Neural cell (in vitro differentiated cells): ENCODE results near the gene PVALEF. TPM values are rescaled to one million over a fixed set of nuclear protein-coding genes. Genes with fewer than 3 reads are reported as not detected.

Experiments used
- H2AFZ ChIP-seq: fragments of 200-600, 300-800 bp; sonication (generic), shearing (Covaris generic); 2 replicates; pipeline ENCODE4 v1.6.0; 2014; ENCODE audit warnings: low read depth, mild to moderate bottlenecking, antibody characterized with exemption, low read length, moderate library complexity
- H3F3A ChIP-seq: fragments of 200-600 bp; shearing (Covaris generic); 2 replicates; pipeline ENCODE4 v1.6.1; 2016; ENCODE audit warnings: mild to moderate bottlenecking, moderate library complexity, mixed read lengths, antibody characterized with exemption, low read length; ENCODE audit not compliant: insufficient read depth, poor library complexity, severe bottlenecking
- H3K27ac ChIP-seq: fragments of 200-600, 300-800 bp; sonication (generic), shearing (Covaris generic); 2 replicates; pipeline ENCODE4 v1.5.1; 2014; ENCODE audit warnings: mild to moderate bottlenecking, low read length, moderate library complexity
- H3K27me3 ChIP-seq: fragments of 300-800, 200-600 bp; sonication (generic), shearing (Covaris generic); 2 replicates; pipeline ENCODE4 v1.6.0; 2014; ENCODE audit warnings: mild to moderate bottlenecking, low read depth, low read length, moderate library complexity; ENCODE audit not compliant: insufficient read depth
- H3K36me3 ChIP-seq: fragments of 300-800, 200-600 bp; sonication (generic), shearing (Covaris generic); 2 replicates; pipeline ENCODE4 v1.5.1; 2014; ENCODE audit warnings: mild to moderate bottlenecking, antibody characterized with exemption, low read length, moderate library complexity; ENCODE audit not compliant: insufficient read depth
- H3K4me2 ChIP-seq: fragments of 300-800, 200-600 bp; sonication (generic), shearing (Covaris generic); 2 replicates; pipeline ENCODE4 v1.6.0; 2014; ENCODE audit warnings: mild to moderate bottlenecking, low read length
- H3K4me3 ChIP-seq: fragments of 300-800, 200-600 bp; sonication (generic), shearing (Covaris generic); 2 replicates; pipeline ENCODE4 v1.5.1; 2014; ENCODE audit warnings: mild to moderate bottlenecking, low read length, moderate library complexity
- H3K79me2 ChIP-seq: fragments of 200-600 bp; shearing (Covaris generic); replicated peaks from 2 replicates; pipeline ENCODE4 v1.6.0; 2014; ENCODE audit warnings: mild to moderate bottlenecking, low read length, moderate library complexity; ENCODE audit not compliant: insufficient read depth
- H3K9ac ChIP-seq: fragments of 300-800, 200-600 bp; sonication (generic), shearing (Covaris generic); 2 replicates; pipeline ENCODE4 v1.6.1; 2016; ENCODE audit warnings: mild to moderate bottlenecking, low read length, mixed read lengths
- H3K9me2 ChIP-seq: fragments of 200-600 bp; shearing (Covaris generic); 2 replicates; pipeline ENCODE4 v1.6.1; 2016; ENCODE audit warnings: mild to moderate bottlenecking, low read length, mixed read lengths; ENCODE audit not compliant: insufficient read depth
- H3K9me3 ChIP-seq: fragments of 200-600, 300-800 bp; sonication (generic), shearing (Covaris generic); 2 replicates; pipeline ENCODE4 v1.6.1; 2016; ENCODE audit warnings: mild to moderate bottlenecking, mixed run types, low read length, moderate library complexity, mixed read lengths
- H4K20me1 ChIP-seq: fragments of 200-600 bp; shearing (Covaris generic); 2 replicates; pipeline ENCODE4 v1.6.1; 2016; ENCODE audit warnings: mild to moderate bottlenecking, mixed run types; ENCODE audit not compliant: insufficient read depth
- EP300 ChIP-seq: fragments of 450-650 bp; conservative IDR thresholded peaks from 2 replicates; pipeline ENCODE4 v1.6.1; 2014; ENCODE audit warnings: antibody characterized with exemption, mild to moderate bottlenecking, moderate library complexity; ENCODE audit not compliant: poor library complexity, severe bottlenecking
- EZH2 ChIP-seq: fragments of 200-600, 300-800 bp; shearing (Covaris generic), sonication (generic); IDR thresholded peaks from 2 replicates; pipeline ENCODE4 v1.6.1; 2014; ENCODE audit warnings: antibody characterized with exemption, low read length, borderline replicate concordance, mild to moderate bottlenecking; ENCODE audit not compliant: insufficient read depth, poor library complexity, severe bottlenecking
- MXI1 ChIP-seq: fragments of 450-650 bp; conservative IDR thresholded peaks from 2 replicates; pipeline ENCODE4 v1.6.1; 2014; ENCODE audit warnings: antibody characterized with exemption, mild to moderate bottlenecking; ENCODE audit not compliant: poor library complexity, severe bottlenecking
- POLR2AphosphoS5 ChIP-seq: IDR thresholded peaks from 2 replicates; pipeline ENCODE4 v1.6.1; 2012
- RAD21 ChIP-seq: fragments of 450-650 bp; conservative IDR thresholded peaks from 2 replicates; pipeline ENCODE4 v1.6.1; 2014; ENCODE audit warnings: antibody characterized with exemption, mild to moderate bottlenecking, moderate library complexity
- SMC3 ChIP-seq: fragments of 450-650 bp; conservative IDR thresholded peaks from 2 replicates; pipeline ENCODE4 v1.6.1; 2014; ENCODE audit warnings: antibody characterized with exemption, mild to moderate bottlenecking, moderate library complexity; ENCODE audit not compliant: poor library complexity
- TAF1 ChIP-seq: IDR thresholded peaks from 2 replicates; pipeline ENCODE4 v1.6.1; 2012; ENCODE audit warnings: low read depth
- polyA plus RNA-seq: library from polyadenylated mRNA; depleted of rRNA; stranded (reverse); fragments of >200 nt; gene quantifications from 2 replicates; pipeline ENCODE4 v1.2.3, GENCODE V29; 2014
- TF ChIP-seq, protein P1 (sequence below): IDR thresholded peaks from 2 replicates; pipeline ENCODE4 v1.6.1; 2012; ENCODE audit warnings: borderline replicate concordance
- TF ChIP-seq, protein P2 (sequence below): fragments of 450-650 bp; IDR thresholded peaks from 2 replicates; pipeline ENCODE4 v1.5.1; 2014; ENCODE audit warnings: antibody characterized with exemption, mild to moderate bottlenecking, moderate library complexity; ENCODE audit not compliant: poor library complexity, severe bottlenecking

Gene PVALEF
- polyA plus RNA-seq, 1 donor from 2014 or later: not detected

DNA sequence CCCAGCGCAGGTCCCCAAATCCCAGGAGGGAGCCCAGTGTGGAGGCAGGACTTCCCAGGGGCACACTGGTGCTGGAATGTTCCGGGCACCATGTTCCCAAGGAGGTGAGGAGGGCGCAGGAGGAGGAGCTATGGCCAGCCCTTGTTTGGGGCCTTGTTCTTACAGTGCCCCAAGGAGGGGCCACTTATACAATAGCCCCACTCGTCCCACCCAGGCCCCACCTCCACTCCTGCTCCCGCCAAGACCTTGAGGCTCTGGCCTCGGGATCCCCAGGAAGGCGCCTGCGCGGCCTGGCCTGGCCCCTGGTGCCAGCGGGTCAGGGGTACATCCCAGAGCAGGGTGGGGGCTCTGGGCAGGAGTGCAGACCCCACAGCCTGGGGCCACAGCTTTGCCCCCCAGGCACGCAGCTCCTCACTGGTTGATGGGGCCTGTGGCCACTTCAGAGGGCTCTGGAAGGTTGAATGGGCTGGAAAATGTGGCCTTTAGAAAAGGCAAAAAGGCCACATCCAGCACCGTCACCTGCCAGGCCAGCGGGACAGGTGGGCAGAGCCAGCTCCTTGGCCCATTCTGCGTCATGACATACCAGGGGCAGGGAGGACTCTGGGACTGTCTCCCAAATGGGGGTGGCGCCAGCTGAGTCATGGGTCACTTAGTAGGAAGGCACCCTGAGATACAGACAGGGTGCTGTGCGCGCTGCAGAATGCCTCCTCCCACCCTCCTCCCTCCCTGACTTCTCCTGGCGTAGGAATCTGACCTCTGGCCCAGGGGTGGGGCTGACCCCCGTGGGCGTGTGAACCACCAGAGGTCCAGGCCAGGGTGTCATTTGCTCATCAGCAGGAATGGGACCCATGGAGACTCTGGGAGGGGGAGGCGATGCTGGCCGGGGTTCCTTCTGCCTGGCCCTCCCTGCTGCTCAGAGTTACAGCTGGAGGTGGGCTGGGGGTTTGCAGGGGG lies 32.3 kb upstream of the PVALEF start:
- Histone ChIP-seq H3K27me3 (no peaks in the 10 kb centered on the region), H3K4me3 (no peak overlapping the region), H3K36me3 (no peaks in the 10 kb centered on the region), H3K27ac (no peak overlapping the region), H3K9ac (no peak overlapping the region), H3K9me2 (no peaks in the 10 kb centered on the region), H2AFZ (no peak overlapping the region), H4K20me1 (no peaks in the 10 kb centered on the region), H3F3A (no peaks in the 10 kb centered on the region), H3K79me2 (no peaks in the 10 kb centered on the region), H3K4me2 (no peak overlapping the region), H3K9me3 (no peaks in the 10 kb centered on the region)
- no peak for TF ChIP-seq POLR2AphosphoS5

DNA sequence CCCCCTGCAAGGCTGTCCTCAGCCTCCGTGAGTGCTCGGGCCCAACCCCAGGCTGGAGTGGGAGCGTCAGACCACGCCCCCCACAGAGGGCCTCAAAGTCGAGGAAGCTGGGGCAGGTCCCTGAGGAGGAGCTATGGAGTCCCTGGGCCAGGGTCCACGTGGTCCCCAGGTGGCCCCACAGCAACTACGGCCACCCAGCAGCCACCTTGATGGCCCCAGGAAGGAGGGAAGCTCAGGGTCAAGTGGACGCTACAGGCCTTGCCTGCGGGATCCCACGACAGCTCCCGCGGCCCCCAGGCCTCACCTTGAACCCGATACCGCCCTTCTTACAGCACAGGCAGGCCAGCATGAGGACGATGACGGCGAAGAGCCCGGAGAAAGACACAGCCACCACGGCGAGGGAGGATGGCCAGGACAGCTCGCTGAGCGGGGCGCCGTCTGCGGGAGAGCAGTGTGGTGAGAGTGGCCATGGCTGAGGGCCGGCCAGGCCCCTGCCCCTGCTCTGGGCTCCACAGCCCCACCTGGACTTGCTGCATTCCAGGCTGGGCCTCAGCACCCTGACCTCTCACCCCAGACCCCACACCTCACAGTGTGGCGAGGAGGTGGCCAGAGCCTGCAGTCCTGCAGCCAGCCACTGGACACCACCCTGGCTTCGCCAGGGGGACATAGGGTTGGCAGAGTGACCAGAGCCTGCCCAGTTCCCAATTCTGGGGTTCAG lies 31.1 kb upstream of the PVALEF start:
- Histone ChIP-seq H3K27ac (no peak overlapping the region), H2AFZ (no peak overlapping the region), H3F3A (no peaks in the 10 kb centered on the region), H4K20me1 (no peaks in the 10 kb centered on the region), H3K79me2 (no peaks in the 10 kb centered on the region), H3K4me2 (no peak overlapping the region), H3K9ac (no peak overlapping the region), H3K36me3 (no peaks in the 10 kb centered on the region), H3K9me3 (no peaks in the 10 kb centered on the region), H3K9me2 (no peaks in the 10 kb centered on the region), H3K4me3 (no peak overlapping the region), H3K27me3 (no peaks in the 10 kb centered on the region)
- TF ChIP-seq, protein P1, sequence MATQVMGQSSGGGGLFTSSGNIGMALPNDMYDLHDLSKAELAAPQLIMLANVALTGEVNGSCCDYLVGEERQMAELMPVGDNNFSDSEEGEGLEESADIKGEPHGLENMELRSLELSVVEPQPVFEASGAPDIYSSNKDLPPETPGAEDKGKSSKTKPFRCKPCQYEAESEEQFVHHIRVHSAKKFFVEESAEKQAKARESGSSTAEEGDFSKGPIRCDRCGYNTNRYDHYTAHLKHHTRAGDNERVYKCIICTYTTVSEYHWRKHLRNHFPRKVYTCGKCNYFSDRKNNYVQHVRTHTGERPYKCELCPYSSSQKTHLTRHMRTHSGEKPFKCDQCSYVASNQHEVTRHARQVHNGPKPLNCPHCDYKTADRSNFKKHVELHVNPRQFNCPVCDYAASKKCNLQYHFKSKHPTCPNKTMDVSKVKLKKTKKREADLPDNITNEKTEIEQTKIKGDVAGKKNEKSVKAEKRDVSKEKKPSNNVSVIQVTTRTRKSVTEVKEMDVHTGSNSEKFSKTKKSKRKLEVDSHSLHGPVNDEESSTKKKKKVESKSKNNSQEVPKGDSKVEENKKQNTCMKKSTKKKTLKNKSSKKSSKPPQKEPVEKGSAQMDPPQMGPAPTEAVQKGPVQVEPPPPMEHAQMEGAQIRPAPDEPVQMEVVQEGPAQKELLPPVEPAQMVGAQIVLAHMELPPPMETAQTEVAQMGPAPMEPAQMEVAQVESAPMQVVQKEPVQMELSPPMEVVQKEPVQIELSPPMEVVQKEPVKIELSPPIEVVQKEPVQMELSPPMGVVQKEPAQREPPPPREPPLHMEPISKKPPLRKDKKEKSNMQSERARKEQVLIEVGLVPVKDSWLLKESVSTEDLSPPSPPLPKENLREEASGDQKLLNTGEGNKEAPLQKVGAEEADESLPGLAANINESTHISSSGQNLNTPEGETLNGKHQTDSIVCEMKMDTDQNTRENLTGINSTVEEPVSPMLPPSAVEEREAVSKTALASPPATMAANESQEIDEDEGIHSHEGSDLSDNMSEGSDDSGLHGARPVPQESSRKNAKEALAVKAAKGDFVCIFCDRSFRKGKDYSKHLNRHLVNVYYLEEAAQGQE: no peak
- no peak for TF ChIP-seq SMC3
- no peak for TF ChIP-seq TAF1
- TF ChIP-seq MXI1: no peak
- TF ChIP-seq, protein P2, sequence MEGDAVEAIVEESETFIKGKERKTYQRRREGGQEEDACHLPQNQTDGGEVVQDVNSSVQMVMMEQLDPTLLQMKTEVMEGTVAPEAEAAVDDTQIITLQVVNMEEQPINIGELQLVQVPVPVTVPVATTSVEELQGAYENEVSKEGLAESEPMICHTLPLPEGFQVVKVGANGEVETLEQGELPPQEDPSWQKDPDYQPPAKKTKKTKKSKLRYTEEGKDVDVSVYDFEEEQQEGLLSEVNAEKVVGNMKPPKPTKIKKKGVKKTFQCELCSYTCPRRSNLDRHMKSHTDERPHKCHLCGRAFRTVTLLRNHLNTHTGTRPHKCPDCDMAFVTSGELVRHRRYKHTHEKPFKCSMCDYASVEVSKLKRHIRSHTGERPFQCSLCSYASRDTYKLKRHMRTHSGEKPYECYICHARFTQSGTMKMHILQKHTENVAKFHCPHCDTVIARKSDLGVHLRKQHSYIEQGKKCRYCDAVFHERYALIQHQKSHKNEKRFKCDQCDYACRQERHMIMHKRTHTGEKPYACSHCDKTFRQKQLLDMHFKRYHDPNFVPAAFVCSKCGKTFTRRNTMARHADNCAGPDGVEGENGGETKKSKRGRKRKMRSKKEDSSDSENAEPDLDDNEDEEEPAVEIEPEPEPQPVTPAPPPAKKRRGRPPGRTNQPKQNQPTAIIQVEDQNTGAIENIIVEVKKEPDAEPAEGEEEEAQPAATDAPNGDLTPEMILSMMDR: no peak
- no peak for TF ChIP-seq EZH2
- TF ChIP-seq POLR2AphosphoS5: no peak
- TF ChIP-seq EP300: no peak
- TF ChIP-seq RAD21: no peak
